ENCODE results near the gene ZNF423.

The ZNF423 gene

DNA sequence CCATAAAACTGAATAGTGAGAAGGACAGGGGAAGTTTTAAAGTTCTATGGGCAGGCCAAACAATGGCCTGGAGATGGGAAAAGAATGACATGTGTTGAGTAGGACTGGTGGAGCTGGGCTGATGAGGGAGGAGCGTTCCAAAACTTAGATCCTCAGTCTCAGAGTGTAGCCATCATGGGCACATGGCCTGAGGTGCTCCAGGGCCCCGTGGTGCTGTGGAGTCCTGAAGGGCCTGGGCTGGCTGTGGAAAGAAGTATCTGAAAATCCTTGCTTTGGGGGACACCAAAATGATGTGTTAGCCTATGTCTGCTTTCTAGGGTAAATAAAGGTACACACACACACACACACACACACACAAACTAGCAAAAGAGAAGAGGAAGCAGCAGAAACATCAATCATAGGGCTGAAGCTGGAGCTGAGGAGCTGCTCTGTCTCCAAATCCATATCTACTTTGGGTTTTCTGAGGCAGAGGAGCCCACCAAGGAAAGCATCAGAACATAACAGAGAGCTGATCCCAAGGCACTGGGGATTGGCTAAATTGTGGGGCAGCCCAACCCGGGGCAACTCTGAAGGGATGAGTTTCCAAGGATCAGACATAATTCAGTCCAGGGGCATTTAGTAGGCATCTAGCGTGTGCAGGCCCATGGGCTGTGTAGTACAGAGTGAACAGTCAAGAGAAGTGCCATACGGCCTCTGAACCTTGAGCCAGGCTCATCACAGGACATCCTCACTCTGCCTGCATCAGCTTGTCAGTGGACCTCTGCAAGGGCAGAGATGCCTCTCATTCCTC lies 397.1 kb downstream of the ZNF423 start:
- Histone ChIP-seq H3K9ac (no peak overlapping the region), H3K4me3 (ENCODE audit: low read depth, low read length) (no peak overlapping the region), H2AFZ (no peak overlapping the region), H3K9me3 (ENCODE audit: control insufficient read depth, low read length) (no peaks in the 10 kb centered on the region), H3K4me2 (ENCODE audit: low read length) (no peak overlapping the region), H3K79me2 (no peaks in the 10 kb centered on the region), H3K27ac (no peak overlapping the region), H3K27me3 (ENCODE audit: control insufficient read depth, insufficient read depth, low read length) (peaks cover 2% of the 10 kb centered on the region), H3K4me1 (no peaks in the 10 kb centered on the region), H3K36me3 (ENCODE audit: control insufficient read depth, insufficient read depth, low read length) (no peaks in the 10 kb centered on the region)
- TF ChIP-seq, protein P1, sequence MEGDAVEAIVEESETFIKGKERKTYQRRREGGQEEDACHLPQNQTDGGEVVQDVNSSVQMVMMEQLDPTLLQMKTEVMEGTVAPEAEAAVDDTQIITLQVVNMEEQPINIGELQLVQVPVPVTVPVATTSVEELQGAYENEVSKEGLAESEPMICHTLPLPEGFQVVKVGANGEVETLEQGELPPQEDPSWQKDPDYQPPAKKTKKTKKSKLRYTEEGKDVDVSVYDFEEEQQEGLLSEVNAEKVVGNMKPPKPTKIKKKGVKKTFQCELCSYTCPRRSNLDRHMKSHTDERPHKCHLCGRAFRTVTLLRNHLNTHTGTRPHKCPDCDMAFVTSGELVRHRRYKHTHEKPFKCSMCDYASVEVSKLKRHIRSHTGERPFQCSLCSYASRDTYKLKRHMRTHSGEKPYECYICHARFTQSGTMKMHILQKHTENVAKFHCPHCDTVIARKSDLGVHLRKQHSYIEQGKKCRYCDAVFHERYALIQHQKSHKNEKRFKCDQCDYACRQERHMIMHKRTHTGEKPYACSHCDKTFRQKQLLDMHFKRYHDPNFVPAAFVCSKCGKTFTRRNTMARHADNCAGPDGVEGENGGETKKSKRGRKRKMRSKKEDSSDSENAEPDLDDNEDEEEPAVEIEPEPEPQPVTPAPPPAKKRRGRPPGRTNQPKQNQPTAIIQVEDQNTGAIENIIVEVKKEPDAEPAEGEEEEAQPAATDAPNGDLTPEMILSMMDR (IDR thresholded peaks at IDR 0.05) = no peak

DNA sequence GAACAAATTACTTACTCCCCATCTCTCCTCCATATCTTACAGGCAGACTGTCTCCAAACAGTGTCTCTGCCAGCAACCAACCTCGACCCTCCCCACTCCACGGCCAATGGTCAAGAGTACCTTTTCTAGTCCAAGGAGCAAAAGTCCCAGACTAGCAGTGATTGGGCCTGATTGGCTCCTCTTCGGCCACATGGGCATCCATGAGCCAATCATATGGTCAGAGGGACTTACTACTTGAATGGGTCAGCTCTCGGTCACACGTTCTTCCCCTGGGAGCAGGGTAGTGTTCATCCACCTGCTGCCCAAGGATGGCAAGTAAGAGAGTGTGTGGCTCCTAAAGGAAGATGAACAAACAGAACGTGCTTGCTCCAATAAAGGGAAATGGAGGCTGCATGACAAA lies 397.7 kb downstream of the ZNF423 start:
- Histone ChIP-seq H3K27me3 (ENCODE audit: control insufficient read depth, insufficient read depth, low read length) (peaks cover 2% of the 10 kb centered on the region), H3K36me3 (ENCODE audit: control insufficient read depth, insufficient read depth, low read length) (no peaks in the 10 kb centered on the region), H3K9ac (no peak overlapping the region), H3K79me2 (no peaks in the 10 kb centered on the region), H2AFZ (no peak overlapping the region), H3K4me1 (no peaks in the 10 kb centered on the region), H3K4me3 (ENCODE audit: low read depth, low read length) (no peak overlapping the region), H3K9me3 (ENCODE audit: control insufficient read depth, low read length) (no peaks in the 10 kb centered on the region), H3K4me2 (ENCODE audit: low read length) (no peak overlapping the region), H3K27ac (no peak overlapping the region)
- TF ChIP-seq, protein P1 (IDR thresholded peaks at IDR 0.05) = no peak

DNA sequence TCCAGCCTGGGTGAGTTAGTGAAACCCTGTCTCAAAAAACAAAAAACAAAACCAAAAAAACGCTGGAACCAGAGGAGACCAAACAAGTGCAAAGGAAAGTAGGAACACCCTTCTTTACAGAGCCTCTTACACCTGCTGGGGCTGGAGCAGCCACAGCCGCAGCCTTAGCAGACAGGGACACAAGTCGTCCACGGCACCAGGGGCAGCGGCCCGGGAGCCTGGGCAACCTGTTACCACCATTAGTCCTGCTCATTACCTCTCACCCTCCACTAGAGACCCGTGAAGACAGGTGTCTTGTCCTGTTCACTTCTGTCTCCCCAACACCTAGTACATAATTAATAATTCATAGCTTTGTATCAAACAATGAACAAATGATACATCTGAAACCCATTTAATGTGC lies 398.7 kb downstream of the ZNF423 start:
- H3K9me3 ChIP-seq (ENCODE audit: control insufficient read depth, low read length) = no peaks in the 10 kb centered on the region
- H2AFZ ChIP-seq = no peak overlapping the region
- H3K27ac ChIP-seq = no peak overlapping the region
- H3K36me3 ChIP-seq (ENCODE audit: control insufficient read depth, insufficient read depth, low read length) = no peaks in the 10 kb centered on the region
- no peaks in the 10 kb centered on the region for H3K79me2 ChIP-seq
- H3K27me3 ChIP-seq (ENCODE audit: control insufficient read depth, insufficient read depth, low read length) = no peaks in the 10 kb centered on the region
- H3K4me1 ChIP-seq = no peaks in the 10 kb centered on the region
- TF ChIP-seq, protein P1 (IDR thresholded peaks at IDR 0.05) = no peak
- no peak overlapping the region for H3K4me3 ChIP-seq (ENCODE audit: low read depth, low read length)
- no peak overlapping the region for H3K9ac ChIP-seq
- H3K4me2 ChIP-seq (ENCODE audit: low read length) = no peak overlapping the region

DNA sequence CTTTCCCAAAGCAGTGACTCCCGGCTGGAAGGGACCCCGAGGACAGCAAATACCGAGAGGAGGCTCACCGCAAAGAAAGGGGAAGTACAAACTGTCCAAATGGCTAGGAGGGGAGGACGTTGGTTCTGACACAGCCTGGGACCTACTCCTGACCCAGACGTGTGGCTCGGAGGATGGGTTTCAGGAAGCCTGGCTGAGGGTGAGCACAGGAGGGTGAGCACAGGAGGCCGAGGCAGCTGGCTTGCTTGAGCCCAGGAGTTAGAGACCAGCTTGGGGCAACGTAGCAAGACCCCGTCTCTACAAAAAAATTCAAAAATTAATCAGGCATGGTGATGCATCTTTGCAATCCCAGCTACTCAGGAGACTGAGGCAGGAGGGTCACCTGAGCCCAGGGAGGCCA lies 399.1 kb downstream of the ZNF423 start:
- Histone ChIP-seq H3K9ac (no peak overlapping the region), H3K4me3 (ENCODE audit: low read depth, low read length) (no peak overlapping the region), H3K27me3 (ENCODE audit: control insufficient read depth, insufficient read depth, low read length) (no peaks in the 10 kb centered on the region), H2AFZ (no peak overlapping the region), H3K9me3 (ENCODE audit: control insufficient read depth, low read length) (no peaks in the 10 kb centered on the region), H3K4me1 (no peaks in the 10 kb centered on the region), H3K4me2 (ENCODE audit: low read length) (no peak overlapping the region), H3K79me2 (no peaks in the 10 kb centered on the region), H3K27ac (no peak overlapping the region), H3K36me3 (ENCODE audit: control insufficient read depth, insufficient read depth, low read length) (no peaks in the 10 kb centered on the region)
- TF ChIP-seq, protein P1 (IDR thresholded peaks at IDR 0.05) = no peak
